Neutrophil (primary cell): ENCODE data around the gene EXOC6B.

ENCODE experiments used
- H3K27ac ChIP-seq: fragments of 200-600 bp; sonication (generic); 2 replicates; pipeline ENCODE4 v1.5.1; 2016; ENCODE audit warnings: mild to moderate bottlenecking, moderate library complexity
- H3K27me3 ChIP-seq: fragments of 200-600 bp; sonication (generic); 2 replicates; pipeline ENCODE4 v1.6.0; 2016; ENCODE audit warnings: mild to moderate bottlenecking
- H3K36me3 ChIP-seq: fragments of 200-600 bp; sonication (generic); 2 replicates; pipeline ENCODE4 v1.5.1; 2017
- H3K4me1 ChIP-seq, 2 experiments: fragments of 200-600 bp in 1 of 2; sonication (generic) in 1 of 2; 1 replicate in 1 of 2; 2 replicates in 1 of 2; pipeline versions ENCODE4 v1.5.1 to v1.6.1; 2013 to 2016; ENCODE audit warnings: low read depth in 1 of 2, low read length in 1 of 2, mild to moderate bottlenecking in 1 of 2, moderate library complexity in 1 of 2; ENCODE audit not compliant: control insufficient read depth in 1 of 2, insufficient read depth in 1 of 2
- H3K4me3 ChIP-seq, 2 experiments: fragments of 200-600 bp in 1 of 2; sonication (generic) in 1 of 2; 1 replicate in 1 of 2; 2 replicates in 1 of 2; pipeline ENCODE4 v1.5.1; 2013 to 2016; ENCODE audit warnings: low read depth in 1 of 2, low read length in 1 of 2, mild to moderate bottlenecking in 1 of 2, moderate library complexity in 1 of 2
- H3K9me3 ChIP-seq: fragments of 200-600 bp; sonication (generic); 2 replicates; pipeline ENCODE4 v1.5.1; 2016
- CTCF ChIP-seq: fragments of 200-600 bp; sonication (generic); IDR thresholded peaks from 2 replicates; pipeline ENCODE4 v1.5.1; 2016; ENCODE audit warnings: antibody characterized with exemption

EXOC6B gene

GRCh38 chr2:72270556-72271275 lies 555.1 kb downstream of the EXOC6B start:
- no peak overlapping the region for H3K27ac ChIP-seq
- H3K27me3 ChIP-seq: no peaks in the 10 kb centered on the region
- no peak overlapping the region for H3K4me3 ChIP-seq
- H3K4me1 ChIP-seq: no peaks in the 10 kb centered on the region
- H3K36me3 ChIP-seq: no peaks in the 10 kb centered on the region
- TF ChIP-seq CTCF: no peak
- no peaks in the 10 kb centered on the region for H3K9me3 ChIP-seq

GRCh38 chr2:72263776-72264060 lies 562.1 kb downstream of the EXOC6B start:
- no peak for TF ChIP-seq CTCF
- Histone ChIP-seq H3K27me3 (no peaks in the 10 kb centered on the region), H3K4me1 (no peaks in the 10 kb centered on the region), H3K27ac (no peak overlapping the region), H3K36me3 (no peaks in the 10 kb centered on the region), H3K9me3 (no peaks in the 10 kb centered on the region), H3K4me3 (no peak overlapping the region)

- Histone ChIP-seq H3K36me3 (no peaks in the 10 kb centered on the region), H3K27ac (no peak overlapping the region), H3K27me3 (no peaks in the 10 kb centered on the region), H3K9me3 (no peaks in the 10 kb centered on the region), H3K4me1 (no peaks in the 10 kb centered on the region), H3K4me3 (no peak overlapping the region)
- TF ChIP-seq CTCF: no peak
Observed at GRCh38 chr2:72263043-72263775, 562.6 kb downstream of the EXOC6B start.

DNA sequence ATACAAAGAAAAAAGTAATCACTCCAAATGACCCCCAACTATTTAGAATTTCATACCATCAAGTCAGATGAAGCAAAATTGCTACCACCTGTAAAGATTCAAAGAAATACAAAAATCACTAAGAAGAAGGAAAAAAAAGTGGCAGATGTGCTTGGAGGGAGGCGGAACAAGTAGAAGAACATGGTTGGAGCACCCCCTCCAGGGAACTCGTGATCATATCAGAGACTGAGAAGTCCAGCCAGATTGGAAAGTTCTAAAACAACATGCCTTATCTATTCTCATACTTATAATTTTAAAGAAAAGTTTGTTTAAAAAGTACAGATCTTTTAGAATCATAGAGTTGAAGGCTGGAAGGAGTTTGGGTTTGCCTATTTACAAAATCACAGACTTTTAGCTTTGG lies 564.8 kb downstream of the EXOC6B start:
- H3K27me3 ChIP-seq: no peaks in the 10 kb centered on the region
- no peaks in the 10 kb centered on the region for H3K4me1 ChIP-seq
- H3K9me3 ChIP-seq: no peaks in the 10 kb centered on the region
- H3K27ac ChIP-seq: no peak overlapping the region
- no peak for TF ChIP-seq CTCF
- H3K36me3 ChIP-seq: no peaks in the 10 kb centered on the region
- no peak overlapping the region for H3K4me3 ChIP-seq

DNA sequence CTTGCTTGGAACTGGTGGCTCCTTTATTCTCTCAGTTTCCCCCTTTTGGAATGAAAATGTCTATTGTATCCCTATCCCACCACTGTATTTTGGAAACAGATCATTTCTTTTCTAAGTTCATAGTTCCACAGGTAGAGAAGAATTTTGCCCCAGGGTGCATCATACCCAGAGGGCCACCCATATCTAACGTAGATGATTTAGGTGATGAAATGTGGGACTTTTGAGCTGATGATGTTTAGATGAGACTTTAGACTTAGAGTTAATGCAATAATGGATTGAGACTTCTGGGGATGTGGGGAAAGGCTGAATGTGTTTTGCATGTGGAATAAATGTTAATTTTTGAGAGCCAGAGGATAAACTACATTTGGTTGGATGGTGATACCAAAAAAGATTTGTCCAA lies 570.3 kb downstream of the EXOC6B start:
- Histone ChIP-seq H3K9me3 (no peaks in the 10 kb centered on the region), H3K4me3 (no peak overlapping the region), H3K4me1 (no peaks in the 10 kb centered on the region), H3K27ac (no peak overlapping the region), H3K36me3 (no peaks in the 10 kb centered on the region), H3K27me3 (no peaks in the 10 kb centered on the region)
- TF ChIP-seq CTCF: no peak
